Activated T-cell treated with anti-CD3 and anti-CD28 coated beads, Interleukin-2, amount 50 U/mL, for 1 hour (primary cell): Measurements from ENCODE around the gene SHMT2.
A peak's percentile ranks its signal among the peaks of the same experiment; 100 is the strongest.

ENCODE experiments used
- DNase-seq: peaks from one replicate; pipeline ENCODE4 v3.0.0-alpha.2; 2020

Gene SHMT2

GRCh38 chr12:57229634-57230380, at the start of gene SHMT2:
TSS of gene SHMT2 (plus strand) at chr12:57229711. CDS start at chr12:57229779, 68 bp downstream.
- DNase-seq, result peak; percentile 86

GRCh38 chr12:57180321-57180989, 49.1 kb upstream of the SHMT2 start:
- no peak for DNase-seq

GRCh38 chr12:57181072-57181471, 48.4 kb upstream of the SHMT2 start:
- no peak for DNase-seq

GRCh38 chr12:57181561-57182155, 47.9 kb upstream of the SHMT2 start:
- DNase-seq, result no peak

- DNase-seq, result peak; percentile 83
These were observed 46.5 kb upstream of the SHMT2 start for GRCh38 chr12:57182918-57183575.

- no peak for DNase-seq
These were observed 45.4 kb upstream of the SHMT2 start for GRCh38 chr12:57183939-57184725.

GRCh38 chr12:57185403-57185802, 44.1 kb upstream of the SHMT2 start:
- no peak for DNase-seq

- DNase-seq, result no peak
These were observed 43.5 kb upstream of the SHMT2 start for GRCh38 chr12:57185906-57186508.

GRCh38 chr12:57187222-57188089, 42.1 kb upstream of the SHMT2 start:
- DNase-seq, result no peak

GRCh38 chr12:57188090-57188425, 41.5 kb upstream of the SHMT2 start:
- no peak for DNase-seq

GRCh38 chr12:57190037-57190436, 39.5 kb upstream of the SHMT2 start:
- DNase-seq, result no peak

- DNase-seq, result no peak
These were observed 38.7 kb upstream of the SHMT2 start for GRCh38 chr12:57190821-57191220.

GRCh38 chr12:57191410-57191809, 38.1 kb upstream of the SHMT2 start:
- DNase-seq, result no peak

- DNase-seq, result no peak
These were observed 36.6 kb upstream of the SHMT2 start for GRCh38 chr12:57192920-57193319.

GRCh38 chr12:57193706-57194245, 35.7 kb upstream of the SHMT2 start:
- no peak for DNase-seq

- no peak for DNase-seq
These were observed 35.3 kb upstream of the SHMT2 start for GRCh38 chr12:57194253-57194652.

GRCh38 chr12:57195186-57195585, 34.3 kb upstream of the SHMT2 start:
- DNase-seq, result no peak

- no peak for DNase-seq
These were observed 33.7 kb upstream of the SHMT2 start for GRCh38 chr12:57195611-57196371.

GRCh38 chr12:57196439-57196838, 33.1 kb upstream of the SHMT2 start:
- DNase-seq, result no peak

- no peak for DNase-seq
These were observed 32.6 kb upstream of the SHMT2 start for GRCh38 chr12:57196956-57197355.
